HepG2 (cell line): ENCODE results near the gene ENO1.

ENCODE experiments used
- MYC ChIP-seq: sonication (generic); formaldehyde crosslinking; IDR thresholded peaks from 2 replicates; pipeline ENCODE4 v1.9.0; 2021; ENCODE audit warnings: missing genetic modification reagents, borderline replicate concordance
- ONECUT2 ChIP-seq: sonication (generic); formaldehyde crosslinking; IDR thresholded peaks from 2 replicates; pipeline ENCODE4 v1.4.0; 2020; ENCODE audit warnings: missing genetic modification reagents
- RBM39 ChIP-seq: fragments of 200-400 bp; formaldehyde crosslinking; IDR thresholded peaks from one replicate; pipeline ENCODE4 v1.6.1; 2018; ENCODE audit warnings: antibody characterized with exemption, mild to moderate bottlenecking, low read depth, low read length; ENCODE audit not compliant: poor library complexity, severe bottlenecking
- ZMYM3 ChIP-seq: sonication (generic); formaldehyde crosslinking; IDR thresholded peaks from 2 replicates; pipeline ENCODE4 v1.5.1; 2020; ENCODE audit warnings: mild to moderate bottlenecking, missing genetic modification reagents
- ZNF121 ChIP-seq: sonication (generic); formaldehyde crosslinking; IDR thresholded peaks from 2 replicates; pipeline ENCODE4 v1.5.0; 2020; ENCODE audit warnings: mild to moderate bottlenecking, missing genetic modification reagents
- TF ChIP-seq, protein P1 (sequence below): sonication (generic); formaldehyde crosslinking; IDR thresholded peaks from 2 replicates; pipeline ENCODE4 v1.5.0; 2020; ENCODE audit warnings: mild to moderate bottlenecking, missing genetic modification reagents, moderate library complexity
- TF ChIP-seq, protein P2 (sequence below): sonication (generic); formaldehyde crosslinking; IDR thresholded peaks from 2 replicates; pipeline ENCODE4 v1.4.0; 2020; ENCODE audit warnings: mild to moderate bottlenecking, missing genetic modification reagents
- TF ChIP-seq, protein P3 (sequence below): IDR thresholded peaks from 2 replicates; pipeline ENCODE4 v1.6.1; 2018; ENCODE audit warnings: missing genetic modification reagents

DNA sequence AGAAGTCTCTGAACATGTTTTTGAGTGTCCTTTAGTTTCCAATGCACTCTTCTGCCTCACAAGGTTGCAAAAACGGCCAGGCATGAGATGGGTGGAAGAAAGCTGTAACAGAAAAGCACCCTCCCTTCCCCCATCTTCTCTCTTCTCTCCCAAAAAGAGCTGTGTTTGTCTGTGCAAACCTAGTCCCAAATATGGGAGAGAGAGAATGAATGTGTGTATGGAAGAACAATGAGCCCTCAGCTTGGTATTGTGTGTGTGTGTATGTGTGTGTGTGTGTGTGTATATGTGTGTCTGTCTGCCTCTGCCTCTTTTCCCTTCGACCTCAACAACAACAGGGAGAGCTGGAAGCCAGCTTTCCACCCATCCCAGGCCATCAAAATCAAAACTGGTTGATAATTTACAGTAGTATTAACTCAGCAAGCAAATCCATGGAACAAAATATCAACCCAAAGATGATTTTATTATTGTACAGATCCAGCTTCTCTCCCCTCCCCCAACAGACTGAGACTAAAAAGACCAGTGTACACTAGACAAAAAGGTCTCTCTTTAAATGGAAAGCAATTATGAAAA lies 62.8 kb downstream of the ENO1 start:
- TF ChIP-seq, protein P1, sequence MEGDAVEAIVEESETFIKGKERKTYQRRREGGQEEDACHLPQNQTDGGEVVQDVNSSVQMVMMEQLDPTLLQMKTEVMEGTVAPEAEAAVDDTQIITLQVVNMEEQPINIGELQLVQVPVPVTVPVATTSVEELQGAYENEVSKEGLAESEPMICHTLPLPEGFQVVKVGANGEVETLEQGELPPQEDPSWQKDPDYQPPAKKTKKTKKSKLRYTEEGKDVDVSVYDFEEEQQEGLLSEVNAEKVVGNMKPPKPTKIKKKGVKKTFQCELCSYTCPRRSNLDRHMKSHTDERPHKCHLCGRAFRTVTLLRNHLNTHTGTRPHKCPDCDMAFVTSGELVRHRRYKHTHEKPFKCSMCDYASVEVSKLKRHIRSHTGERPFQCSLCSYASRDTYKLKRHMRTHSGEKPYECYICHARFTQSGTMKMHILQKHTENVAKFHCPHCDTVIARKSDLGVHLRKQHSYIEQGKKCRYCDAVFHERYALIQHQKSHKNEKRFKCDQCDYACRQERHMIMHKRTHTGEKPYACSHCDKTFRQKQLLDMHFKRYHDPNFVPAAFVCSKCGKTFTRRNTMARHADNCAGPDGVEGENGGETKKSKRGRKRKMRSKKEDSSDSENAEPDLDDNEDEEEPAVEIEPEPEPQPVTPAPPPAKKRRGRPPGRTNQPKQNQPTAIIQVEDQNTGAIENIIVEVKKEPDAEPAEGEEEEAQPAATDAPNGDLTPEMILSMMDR = no peak
- TF ChIP-seq ZNF121 (CRISPR knock-in tag) (no peak), MYC (CRISPR knock-in tag) (no peak), RBM39 (no peak), ONECUT2 (CRISPR knock-in tag) (no peak), ZMYM3 (CRISPR knock-in tag) (no peak)
- TF ChIP-seq, protein P2, sequence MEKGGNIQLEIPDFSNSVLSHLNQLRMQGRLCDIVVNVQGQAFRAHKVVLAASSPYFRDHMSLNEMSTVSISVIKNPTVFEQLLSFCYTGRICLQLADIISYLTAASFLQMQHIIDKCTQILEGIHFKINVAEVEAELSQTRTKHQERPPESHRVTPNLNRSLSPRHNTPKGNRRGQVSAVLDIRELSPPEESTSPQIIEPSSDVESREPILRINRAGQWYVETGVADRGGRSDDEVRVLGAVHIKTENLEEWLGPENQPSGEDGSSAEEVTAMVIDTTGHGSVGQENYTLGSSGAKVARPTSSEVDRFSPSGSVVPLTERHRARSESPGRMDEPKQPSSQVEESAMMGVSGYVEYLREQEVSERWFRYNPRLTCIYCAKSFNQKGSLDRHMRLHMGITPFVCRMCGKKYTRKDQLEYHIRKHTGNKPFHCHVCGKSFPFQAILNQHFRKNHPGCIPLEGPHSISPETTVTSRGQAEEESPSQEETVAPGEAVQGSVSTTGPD = no peak
- TF ChIP-seq, protein P3, sequence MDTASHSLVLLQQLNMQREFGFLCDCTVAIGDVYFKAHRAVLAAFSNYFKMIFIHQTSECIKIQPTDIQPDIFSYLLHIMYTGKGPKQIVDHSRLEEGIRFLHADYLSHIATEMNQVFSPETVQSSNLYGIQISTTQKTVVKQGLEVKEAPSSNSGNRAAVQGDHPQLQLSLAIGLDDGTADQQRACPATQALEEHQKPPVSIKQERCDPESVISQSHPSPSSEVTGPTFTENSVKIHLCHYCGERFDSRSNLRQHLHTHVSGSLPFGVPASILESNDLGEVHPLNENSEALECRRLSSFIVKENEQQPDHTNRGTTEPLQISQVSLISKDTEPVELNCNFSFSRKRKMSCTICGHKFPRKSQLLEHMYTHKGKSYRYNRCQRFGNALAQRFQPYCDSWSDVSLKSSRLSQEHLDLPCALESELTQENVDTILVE (CRISPR knock-in tag) = no peak
